ENCODE measurements around the gene CRTAP.

DNA sequence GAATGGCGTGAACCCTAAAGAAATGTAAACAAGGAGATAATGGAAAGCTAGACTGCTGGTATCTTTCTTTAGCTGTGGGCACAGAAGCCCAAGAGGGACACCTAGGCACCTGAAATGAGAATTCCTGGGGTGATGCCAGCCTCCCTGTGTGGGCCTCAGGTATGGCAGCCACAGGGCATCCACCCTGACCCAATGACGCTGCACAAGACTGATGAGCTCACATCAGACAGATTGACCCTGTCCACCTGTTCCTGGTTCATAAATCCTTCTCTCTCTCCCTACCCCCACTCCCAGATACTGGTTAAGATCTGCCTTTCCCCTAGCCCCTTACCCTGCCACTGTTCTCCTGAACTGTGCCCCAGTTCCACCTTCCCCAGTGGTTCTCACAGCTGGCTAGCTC, 18.4 kb upstream of the CRTAP start:
- TF ChIP-seq, protein P1, sequence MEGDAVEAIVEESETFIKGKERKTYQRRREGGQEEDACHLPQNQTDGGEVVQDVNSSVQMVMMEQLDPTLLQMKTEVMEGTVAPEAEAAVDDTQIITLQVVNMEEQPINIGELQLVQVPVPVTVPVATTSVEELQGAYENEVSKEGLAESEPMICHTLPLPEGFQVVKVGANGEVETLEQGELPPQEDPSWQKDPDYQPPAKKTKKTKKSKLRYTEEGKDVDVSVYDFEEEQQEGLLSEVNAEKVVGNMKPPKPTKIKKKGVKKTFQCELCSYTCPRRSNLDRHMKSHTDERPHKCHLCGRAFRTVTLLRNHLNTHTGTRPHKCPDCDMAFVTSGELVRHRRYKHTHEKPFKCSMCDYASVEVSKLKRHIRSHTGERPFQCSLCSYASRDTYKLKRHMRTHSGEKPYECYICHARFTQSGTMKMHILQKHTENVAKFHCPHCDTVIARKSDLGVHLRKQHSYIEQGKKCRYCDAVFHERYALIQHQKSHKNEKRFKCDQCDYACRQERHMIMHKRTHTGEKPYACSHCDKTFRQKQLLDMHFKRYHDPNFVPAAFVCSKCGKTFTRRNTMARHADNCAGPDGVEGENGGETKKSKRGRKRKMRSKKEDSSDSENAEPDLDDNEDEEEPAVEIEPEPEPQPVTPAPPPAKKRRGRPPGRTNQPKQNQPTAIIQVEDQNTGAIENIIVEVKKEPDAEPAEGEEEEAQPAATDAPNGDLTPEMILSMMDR (IDR thresholded peaks at IDR 0.05): no peak
- no peak for TF ChIP-seq POLR2AphosphoS5 (IDR thresholded peaks at IDR 0.05; ENCODE audit: low read depth, low read length)
- TF ChIP-seq REST (IDR thresholded peaks at IDR 0.05; ENCODE audit: insufficient read depth in 1 of 2, low read depth in 2 of 2, low read length in 1 of 2): no peak
- no peak for TF ChIP-seq SIN3A (IDR thresholded peaks at IDR 0.05; ENCODE audit: borderline replicate concordance, insufficient read depth, low read depth, low read length)
- no peak for TF ChIP-seq TCF7L2 (IDR thresholded peaks at IDR 0.05; ENCODE audit: low read depth, low read length)
